Astrocyte of the cerebellum (primary cell): ENCODE measurements around the gene ZNF518A.

Source experiments
- DNase-seq: peaks from one replicate; pipeline ENCODE4 v3.0.0-alpha.2; 2011; ENCODE audit warnings: low read depth
- H3K4me3 ChIP-seq: 2 replicates; pipeline ENCODE4 v1.5.1; 2011; ENCODE audit warnings: mild to moderate bottlenecking, low read depth, low read length, moderate library complexity
- in situ Hi-C: cut with HindIII; loops from 2 replicates; pipeline ENCODE4 v1.10.0; 2017; ENCODE audit warnings: low sequenced_read_pairs
- TF ChIP-seq, protein P1 (sequence below): IDR thresholded peaks from 2 replicates; pipeline ENCODE4 v1.5.1; 2012; ENCODE audit warnings: low read length, low read depth, moderate library complexity, mild to moderate bottlenecking; ENCODE audit errors: missing control alignments

Gene ZNF518A

DNA sequence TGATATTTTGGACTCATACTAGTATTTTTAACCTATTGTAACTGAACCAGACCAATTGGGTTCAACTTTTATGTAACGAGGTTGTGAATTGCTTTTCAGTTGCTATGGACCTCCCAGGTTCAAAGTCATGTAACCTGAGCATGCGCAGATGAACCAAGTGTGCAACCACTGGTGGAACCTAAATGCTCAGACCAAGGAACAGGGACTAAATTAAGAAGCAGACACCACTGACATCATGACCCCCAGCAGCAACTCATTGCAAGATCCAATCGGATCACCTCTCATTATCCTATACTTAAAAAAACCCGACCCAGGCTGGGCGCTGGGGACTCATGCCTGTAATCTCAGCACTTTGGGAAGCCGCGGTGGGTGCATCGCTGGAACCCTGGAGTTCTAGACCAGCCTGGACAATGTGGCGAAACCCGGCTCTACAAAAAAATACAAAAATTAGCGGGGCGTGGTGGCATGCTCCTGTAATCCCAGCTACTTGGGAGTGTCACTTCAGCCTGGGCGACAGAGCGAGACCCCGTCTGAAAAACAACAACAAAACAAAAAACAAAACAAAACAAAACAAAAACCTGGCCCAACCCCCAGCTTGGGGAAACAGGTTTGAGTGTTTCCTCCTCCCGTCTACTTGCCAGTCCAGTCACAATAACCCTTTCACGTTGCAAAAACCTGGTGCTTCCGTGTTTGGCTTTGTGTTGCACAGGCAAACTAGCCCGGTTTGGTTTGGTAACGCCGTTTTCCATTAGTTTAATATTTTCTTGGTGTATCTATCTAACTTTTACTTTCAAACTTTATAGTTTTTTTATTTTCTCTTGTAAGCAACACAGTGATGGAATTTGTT is 11.3 kb upstream of the ZNF518A start:
- TF ChIP-seq, protein P1, sequence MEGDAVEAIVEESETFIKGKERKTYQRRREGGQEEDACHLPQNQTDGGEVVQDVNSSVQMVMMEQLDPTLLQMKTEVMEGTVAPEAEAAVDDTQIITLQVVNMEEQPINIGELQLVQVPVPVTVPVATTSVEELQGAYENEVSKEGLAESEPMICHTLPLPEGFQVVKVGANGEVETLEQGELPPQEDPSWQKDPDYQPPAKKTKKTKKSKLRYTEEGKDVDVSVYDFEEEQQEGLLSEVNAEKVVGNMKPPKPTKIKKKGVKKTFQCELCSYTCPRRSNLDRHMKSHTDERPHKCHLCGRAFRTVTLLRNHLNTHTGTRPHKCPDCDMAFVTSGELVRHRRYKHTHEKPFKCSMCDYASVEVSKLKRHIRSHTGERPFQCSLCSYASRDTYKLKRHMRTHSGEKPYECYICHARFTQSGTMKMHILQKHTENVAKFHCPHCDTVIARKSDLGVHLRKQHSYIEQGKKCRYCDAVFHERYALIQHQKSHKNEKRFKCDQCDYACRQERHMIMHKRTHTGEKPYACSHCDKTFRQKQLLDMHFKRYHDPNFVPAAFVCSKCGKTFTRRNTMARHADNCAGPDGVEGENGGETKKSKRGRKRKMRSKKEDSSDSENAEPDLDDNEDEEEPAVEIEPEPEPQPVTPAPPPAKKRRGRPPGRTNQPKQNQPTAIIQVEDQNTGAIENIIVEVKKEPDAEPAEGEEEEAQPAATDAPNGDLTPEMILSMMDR = no peak
- H3K4me3 ChIP-seq = no peak overlapping the region
- no peak for DNase-seq
- in situ Hi-C loops = no loop called here

DNA sequence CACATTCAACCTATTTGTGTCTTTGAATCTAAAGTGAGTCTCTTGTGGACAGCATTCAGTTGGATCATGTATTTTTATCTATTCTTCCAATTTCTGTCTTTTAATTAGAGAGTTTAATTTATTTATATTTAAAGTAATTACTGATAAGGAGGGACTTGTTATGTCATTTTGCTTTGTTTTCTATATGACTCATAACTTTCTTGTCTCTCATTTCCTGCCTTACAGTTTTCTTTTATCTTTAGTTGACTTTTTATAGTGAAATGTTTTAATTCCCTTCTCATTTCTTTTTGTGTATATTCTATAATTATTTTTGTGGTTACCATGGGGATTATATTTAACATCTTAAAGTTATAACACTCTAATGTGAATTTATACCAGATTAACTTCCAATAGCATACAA is 7.3 kb upstream of the ZNF518A start:
- no peak for DNase-seq
- in situ Hi-C loops = no loop called here
- TF ChIP-seq, protein P1 = no peak
- H3K4me3 ChIP-seq = no peak overlapping the region

DNA sequence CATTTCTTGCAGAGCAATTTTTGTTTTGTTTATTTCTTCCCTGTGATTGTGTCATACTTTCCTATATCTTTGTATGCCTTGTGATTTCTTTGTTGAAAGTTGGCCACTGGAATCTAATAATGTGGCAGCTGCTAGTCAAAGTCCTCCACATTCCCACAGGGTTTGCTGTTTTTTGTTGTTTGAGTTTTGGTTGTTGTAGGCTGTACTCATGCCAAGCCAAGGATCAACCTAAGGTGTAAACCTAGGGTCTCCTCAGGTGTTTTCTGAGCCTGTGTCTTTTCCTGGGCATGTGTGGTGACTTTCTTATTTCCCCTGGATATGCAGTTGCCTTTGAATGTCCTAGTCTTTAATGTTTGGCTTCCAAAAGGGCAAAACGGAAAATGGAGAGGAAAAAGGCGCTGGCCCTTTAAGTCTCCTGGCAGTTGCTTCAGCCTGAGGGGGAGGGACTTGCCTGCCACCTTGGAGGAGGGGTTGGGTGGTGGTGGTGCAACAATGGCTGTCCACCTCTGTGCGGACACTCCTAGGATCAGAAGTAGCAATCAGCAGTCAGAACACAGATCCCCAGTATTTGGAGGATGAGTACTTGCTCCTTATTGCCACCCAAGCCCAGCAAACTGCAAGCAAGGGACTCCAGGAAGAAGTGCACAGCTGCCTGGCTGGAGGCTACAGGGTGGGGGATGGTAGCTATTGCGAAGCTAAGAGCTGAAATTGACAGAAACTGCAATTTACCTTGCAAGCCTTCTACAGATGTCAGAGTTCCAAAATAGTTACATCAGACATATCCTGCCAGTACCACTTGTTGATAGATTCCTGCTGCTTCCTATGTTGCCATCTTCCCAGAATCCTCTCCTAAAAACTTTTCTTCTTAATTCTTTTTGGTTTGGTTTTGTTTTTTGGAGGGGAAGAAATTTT is 5.6 kb upstream of the ZNF518A start:
- DNase-seq = no peak
- in situ Hi-C loops = no loop called here
- TF ChIP-seq, protein P1 = no peak
- peak overlapping the region; percentile 11 for H3K4me3 ChIP-seq

DNA sequence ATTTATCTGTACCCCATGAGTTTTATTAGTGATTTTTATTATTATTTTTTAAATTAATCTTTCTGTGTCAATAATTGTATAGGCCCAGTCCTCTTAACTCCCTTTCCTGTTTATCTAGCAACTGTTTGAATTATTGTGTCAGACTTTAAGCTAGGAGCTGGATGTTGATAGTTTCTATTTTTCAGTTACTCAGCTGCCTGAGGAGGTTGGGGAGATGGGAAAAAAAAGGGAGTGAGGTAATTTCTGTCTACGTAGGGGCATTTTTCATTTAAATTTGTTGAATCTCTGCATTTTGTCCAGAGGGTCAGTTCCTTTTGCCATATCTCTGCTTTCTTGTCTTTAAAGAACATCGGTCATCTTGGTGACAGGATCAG is 5.0 kb upstream of the ZNF518A start:
- TF ChIP-seq, protein P1 = no peak
- no peak overlapping the region for H3K4me3 ChIP-seq
- in situ Hi-C loops = no loop called here
- no peak for DNase-seq

DNA sequence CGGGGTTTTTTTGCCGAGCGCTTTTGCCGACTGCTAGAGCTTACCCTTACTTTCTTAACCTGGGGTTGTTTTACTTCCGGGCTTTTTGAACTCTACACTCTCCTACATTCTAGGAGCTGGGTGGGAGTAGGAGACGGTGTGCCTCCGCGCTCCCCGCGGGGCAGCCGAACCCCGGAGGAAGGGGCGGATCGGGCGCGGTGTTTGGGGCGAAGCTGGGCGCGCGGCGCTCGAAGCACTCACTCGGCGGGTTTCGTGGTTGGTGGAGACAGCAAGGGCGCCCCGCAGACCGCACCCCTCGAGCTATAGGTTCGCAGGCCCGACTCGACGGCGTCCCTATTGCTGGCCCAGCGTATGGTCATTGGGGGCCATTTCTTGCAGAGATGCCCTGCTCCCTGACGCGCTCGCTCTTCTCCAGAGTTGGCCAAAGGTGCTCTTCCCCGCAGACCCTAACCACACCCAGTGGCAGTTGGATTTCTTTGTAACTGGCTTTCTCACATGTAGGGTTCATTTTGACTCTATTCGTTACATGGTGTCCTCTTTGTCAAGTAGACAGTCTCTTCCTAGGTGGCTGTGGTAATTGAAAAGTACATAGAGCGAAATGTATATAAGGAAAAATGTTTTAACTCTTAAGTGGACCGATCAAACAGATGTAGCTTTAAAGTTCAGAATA is 364 bp downstream of the ZNF518A start:
- in situ Hi-C loops = no loop called here
- TF ChIP-seq, protein P1 = no peak
- no peak for DNase-seq
- peak overlapping the region; percentile 69 for H3K4me3 ChIP-seq

DNA sequence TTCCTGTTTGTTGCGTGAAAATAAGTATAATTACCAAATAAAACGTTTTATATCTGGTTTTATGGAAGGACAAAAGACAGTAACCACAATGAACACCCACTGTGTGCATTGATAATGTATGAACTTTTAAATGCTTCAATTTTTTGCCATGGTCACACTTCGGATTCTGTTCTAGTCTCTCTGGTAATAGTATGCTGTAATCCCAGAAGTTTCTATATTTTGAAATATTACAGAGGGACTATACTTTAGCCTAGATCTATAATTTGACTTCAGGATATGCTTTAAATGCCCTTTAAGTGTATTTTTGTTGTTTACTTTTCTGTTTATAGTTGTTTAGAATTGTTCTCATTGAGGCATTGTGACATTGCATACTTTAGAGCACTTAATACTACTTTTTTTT is 1.5 kb downstream of the ZNF518A start:
- peak overlapping the region; percentile 69 for H3K4me3 ChIP-seq
- in situ Hi-C loops = no loop called here
- no peak for DNase-seq
- TF ChIP-seq, protein P1 = no peak
